Nucleus accumbens (tissue), 56 donors: ENCODE data around the gene PKHD1.
"Not testable (repeated sequence)": the region's sequence is repeated elsewhere in the genome, so short reads cannot be mapped to it uniquely, and the experiment has no call there.

ENCODE experiments used
- DNase-seq, 56 donors: peaks; one replicate each; lab custom pipeline; 2025; lab: John Stamatoyannopoulos, UW

The PKHD1 gene

DNA sequence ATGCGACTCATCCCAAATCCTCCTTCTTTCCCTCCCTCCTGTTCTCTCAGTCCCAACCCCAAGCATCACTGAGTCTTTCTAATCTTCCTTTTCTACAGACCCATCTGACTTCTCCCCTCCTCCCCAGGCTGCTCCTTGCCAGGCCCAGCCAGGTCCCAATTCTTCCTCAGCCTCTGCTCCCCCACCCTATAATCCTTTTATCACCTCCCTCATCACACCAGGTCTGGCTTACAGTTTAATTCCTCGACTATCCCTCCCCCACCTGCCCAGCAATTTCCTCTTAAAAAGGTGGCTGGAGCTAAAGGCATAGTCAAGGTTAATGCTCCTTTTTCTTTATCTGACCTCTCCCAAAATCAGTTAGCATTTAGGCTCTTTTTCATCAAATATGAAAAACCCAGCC lies 147.7 kb downstream of the PKHD1 start:
- DNase-seq: not testable (repeated sequence)

GRCh38 chr6:51936531-51937290 lies 150.7 kb downstream of the PKHD1 start:
- no peak for DNase-seq

DNA sequence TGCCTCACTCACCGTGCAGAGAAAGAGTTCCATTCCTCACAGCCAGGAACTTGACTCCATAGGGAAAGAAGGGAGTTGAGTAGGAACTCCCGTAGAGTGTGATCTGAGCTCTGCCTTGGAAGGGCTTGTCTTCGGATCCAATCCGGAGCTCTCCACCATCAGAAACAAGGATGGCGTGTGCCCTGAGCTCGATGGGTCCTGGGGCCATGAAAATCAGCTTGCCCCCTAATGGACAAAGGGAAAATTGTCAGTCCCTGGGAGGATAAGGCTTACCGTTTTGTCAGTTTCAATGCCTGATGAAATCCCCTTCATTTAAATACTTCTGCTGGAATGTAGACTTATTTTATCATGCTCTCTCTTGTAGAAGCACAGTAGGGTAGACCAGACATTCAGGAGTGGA lies 153.3 kb downstream of the PKHD1 start:
- DNase-seq: no peak

GRCh38 chr6:51932956-51933355 lies 154.5 kb downstream of the PKHD1 start:
- no peak for DNase-seq

- no peak for DNase-seq
Observed at GRCh38 chr6:51930602-51931001, 156.8 kb downstream of the PKHD1 start.

GRCh38 chr6:51929934-51930574 lies 157.4 kb downstream of the PKHD1 start:
- DNase-seq: peak in 2 of 56 donors; percentile 6 to 14

- no peak for DNase-seq
Observed at GRCh38 chr6:51928320-51928719, 159.1 kb downstream of the PKHD1 start.

DNA sequence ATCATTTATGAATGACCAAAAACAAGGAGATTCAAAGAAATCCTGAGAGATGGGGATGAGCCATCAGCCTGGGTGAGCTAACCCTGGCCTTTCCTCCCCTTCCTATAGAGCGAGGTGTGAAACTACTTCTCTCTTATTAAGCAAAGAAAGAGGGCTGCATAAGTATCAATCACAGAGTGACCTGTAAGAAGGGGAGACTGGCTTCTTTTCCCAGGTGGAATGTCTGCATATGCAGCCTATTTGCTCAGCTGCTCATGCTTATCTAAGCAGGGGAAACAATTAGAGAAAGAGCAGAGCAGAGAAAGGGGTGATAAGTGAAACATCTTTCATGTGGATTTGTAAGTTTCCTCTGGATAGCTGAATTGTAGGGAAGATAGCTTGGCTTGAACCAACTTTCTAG lies 160.0 kb downstream of the PKHD1 start:
- DNase-seq: no peak

GRCh38 chr6:51926125-51926524 lies 161.3 kb downstream of the PKHD1 start:
- DNase-seq: no peak

- DNase-seq: not testable (repeated sequence)
Observed at GRCh38 chr6:51922479-51922878, 164.9 kb downstream of the PKHD1 start.

- DNase-seq: not testable (repeated sequence)
Observed at GRCh38 chr6:51918347-51918746, 169.1 kb downstream of the PKHD1 start.

GRCh38 chr6:51915098-51915497 lies 172.3 kb downstream of the PKHD1 start:
- no peak for DNase-seq

DNA sequence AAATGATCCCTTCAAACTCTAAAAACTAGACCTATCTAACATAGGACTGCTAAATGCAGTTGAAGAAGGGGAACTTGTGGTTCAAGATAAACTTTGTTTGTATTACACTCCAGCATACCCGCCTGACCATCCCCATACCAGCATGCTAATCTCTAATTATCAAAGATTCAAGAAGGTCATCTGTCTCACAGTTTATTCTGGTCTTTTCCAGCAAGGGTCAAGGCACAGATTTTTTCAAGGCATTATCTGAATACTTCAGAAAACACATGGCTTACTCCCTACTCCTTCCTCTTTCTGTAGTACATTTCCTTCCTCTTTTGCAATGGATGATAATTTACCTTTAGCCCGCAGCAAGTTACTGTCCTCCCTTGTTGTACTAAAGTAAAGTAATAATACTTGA lies 174.1 kb downstream of the PKHD1 start:
- DNase-seq: no peak

DNA sequence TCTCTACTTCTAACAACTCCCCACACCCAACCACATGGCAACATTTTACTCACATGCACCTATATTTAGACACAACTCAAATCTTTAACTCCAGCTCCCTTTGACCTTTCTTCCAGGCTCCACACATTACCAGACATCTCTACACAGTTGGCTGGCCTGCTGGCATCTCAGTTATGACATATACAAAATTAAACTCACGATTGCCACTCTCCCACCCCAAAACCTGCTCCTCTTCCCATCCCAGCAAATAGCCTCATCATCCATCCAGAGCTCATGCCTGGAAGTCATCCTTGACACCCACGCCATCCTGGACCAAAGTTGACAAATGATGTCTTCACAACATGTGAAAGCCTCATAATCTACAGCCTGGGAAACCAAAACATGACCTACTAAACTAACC lies 176.6 kb downstream of the PKHD1 start:
- no peak for DNase-seq

GRCh38 chr6:51908243-51908642 lies 179.2 kb downstream of the PKHD1 start:
- no peak for DNase-seq

DNA sequence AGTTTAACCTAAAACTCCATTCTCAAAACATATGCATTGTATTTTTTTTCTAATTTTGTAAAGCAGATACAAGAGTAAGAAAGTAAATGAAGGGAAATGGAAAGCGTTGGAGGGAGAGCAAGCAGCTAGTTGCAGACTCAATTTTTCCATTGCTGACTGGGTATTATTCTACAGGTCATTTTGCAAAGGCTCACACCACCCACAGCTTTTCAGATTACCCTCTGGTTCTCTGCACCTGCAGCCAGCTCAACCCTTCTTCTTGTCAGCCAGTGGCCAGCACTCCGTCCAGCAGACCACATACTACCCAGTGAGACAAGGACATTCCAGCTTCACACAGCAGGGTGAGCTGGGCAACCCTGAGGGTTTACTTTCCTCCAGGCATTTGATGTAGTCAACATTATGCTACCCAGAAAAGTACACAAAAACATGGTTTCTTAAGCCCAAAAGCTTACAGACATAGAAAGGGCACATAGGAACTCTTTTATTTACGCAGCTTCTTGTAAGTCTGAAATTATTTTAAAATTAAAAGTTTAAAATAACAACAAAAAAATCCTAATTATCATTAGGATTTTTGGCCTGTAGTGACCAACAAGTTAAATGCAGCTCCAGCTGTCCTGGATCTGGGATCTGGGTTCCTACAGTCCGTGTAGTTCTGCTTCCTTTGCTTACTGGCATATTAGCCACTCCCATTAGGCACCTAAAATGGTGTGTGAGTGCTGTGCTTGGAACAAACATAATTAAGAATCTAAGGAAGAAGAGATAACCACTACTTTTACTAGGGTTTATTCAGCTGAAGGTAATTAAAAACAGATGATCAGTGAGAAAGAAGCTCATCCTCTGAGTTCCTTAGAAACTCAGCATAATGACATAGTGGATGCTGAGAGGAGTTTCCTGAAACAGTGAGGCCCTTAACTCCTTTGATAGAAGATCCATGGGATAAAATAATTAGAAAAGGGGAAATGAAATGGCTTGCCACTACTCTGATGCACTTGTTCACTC lies 185.3 kb downstream of the PKHD1 start:
- no peak for DNase-seq

DNA sequence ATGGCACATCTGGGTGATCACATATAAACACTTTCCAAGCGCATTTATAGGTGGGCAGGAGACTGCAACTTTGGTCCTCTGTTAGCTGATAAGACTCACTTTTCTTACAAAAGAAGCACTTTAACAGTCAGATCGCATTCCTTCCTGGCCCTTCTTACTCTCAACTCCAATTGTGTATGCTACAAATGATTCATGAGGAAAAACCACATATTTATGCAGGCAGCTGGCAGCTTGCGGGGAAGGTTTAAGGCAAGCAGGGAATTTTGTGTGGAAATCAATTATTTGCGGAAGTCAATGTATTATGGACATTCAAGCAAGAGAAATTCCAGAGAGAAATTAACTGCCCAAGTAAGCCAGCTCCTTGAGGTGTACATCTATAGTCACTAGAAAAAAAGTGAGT lies 194.0 kb downstream of the PKHD1 start:
- no peak for DNase-seq

DNA sequence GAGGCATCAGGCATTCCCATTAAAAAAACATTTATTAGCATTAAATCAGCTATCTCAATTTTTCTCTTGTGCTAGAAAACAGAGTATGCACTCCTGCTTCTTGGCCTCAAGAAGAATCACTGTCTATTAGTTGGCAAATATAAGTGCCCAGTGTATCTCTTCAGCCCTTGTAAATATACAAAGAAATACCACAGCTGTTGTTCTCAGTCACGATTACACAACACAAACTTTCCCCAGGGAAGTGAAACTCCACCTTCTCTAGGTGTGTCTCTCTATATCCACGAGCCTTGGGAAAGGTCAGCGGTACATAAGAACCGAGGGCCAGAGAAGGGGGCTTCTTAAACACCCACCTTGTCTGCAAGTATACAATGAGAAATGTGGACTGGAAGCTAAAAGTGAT lies 194.7 kb downstream of the PKHD1 start:
- DNase-seq: no peak

DNA sequence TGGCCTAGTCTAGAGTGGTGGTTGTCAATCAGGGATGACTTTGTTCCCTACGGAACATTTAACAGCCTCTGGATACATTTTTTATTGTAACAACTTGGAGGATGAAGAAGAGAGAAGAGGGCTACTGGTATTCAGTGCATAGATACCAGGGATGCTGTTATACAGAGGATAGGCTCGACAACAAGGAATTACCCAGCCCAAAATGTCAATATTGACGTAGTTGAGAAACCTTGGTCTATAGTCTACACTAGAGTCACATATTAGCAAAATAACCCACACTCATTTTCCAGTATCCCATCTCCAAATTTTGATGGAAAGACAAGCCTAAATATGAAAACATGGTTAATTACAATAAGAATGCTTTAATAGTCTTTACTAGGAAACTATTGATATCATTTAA lies 195.1 kb downstream of the PKHD1 start:
- DNase-seq: no peak

DNA sequence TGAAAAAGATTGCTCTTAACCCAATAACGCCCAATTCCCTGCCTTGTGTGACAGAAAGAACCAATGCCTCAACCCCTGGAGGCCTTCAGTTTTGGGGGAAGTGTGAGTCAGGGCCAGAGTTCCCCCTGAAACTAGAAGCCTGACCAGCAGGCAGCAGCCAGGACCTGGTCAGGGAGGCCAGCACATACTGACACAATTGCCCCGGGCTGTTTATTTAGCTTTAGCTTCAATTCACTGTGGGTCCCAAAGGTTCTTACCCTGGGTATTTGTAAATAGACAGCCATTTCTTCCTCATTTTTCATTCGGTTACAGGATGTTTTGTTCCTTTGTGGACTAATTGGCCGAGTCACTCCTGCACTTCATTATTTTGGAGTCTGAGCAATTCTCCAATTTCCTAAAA lies 195.6 kb downstream of the PKHD1 start:
- DNase-seq: no peak

DNA sequence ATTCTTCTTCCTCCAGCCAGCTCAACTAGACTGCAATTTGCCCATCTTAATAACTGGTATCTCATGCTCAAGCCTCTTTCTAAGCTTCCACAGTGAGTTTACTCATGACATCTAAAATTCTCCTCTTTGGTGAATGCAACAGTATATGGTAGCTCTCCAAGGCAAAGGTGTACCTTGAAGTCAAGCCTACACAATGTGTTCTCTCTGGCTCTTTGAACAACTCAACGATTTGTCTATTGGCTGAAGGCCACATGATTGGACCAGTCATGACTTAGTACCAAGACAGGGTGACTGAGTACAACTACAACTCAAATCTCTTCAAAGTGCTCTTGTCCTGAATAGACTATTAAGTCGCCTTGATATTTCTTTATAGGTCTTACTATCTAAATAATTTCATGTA lies 199.6 kb downstream of the PKHD1 start:
- no peak for DNase-seq
